Naive B cell (primary cell): Measurements from ENCODE around the gene MATN1. TPM values are rescaled to one million over a fixed set of nuclear protein-coding genes. Genes with fewer than 3 reads are reported as not detected.

ENCODE experiments used
- ATAC-seq, 2 donors: fragments of 150-1000 bp; cut with Tn5 transposase; 2 replicates each; pipeline ENCODE4 v1.10.0; 2021; ENCODE audit warnings: low read depth in 2 of 2, mild to moderate bottlenecking in 2 of 2, moderate library complexity in 2 of 2
- DNase-seq: peaks from one replicate; pipeline ENCODE4 v3.0.0; 2022
- H3K27ac Mint-ChIP-seq, 6 donors: one replicate each; pipeline ENCODE4 v1.8.0; 2020 to 2022; ENCODE audit warnings: mild to moderate bottlenecking in 6 of 6, mixed read lengths in 6 of 6, moderate library complexity in 5 of 6, inconsistent platforms in 2 of 6
- H3K27me3 Mint-ChIP-seq, 3 donors: one replicate each; pipeline ENCODE4 v1.8.0; 2021 to 2022; ENCODE audit warnings: mixed read lengths in 3 of 3, mild to moderate bottlenecking in 1 of 3
- H3K36me3 Mint-ChIP-seq, 2 donors: one replicate each; pipeline ENCODE4 v1.8.0; 2020 to 2022; ENCODE audit warnings: mixed read lengths in 2 of 2, inconsistent platforms in 1 of 2, mild to moderate bottlenecking in 1 of 2
- H3K4me1 Mint-ChIP-seq, 3 donors: one replicate each; pipeline ENCODE4 v1.8.0; 2020 to 2022; ENCODE audit warnings: mixed read lengths in 3 of 3, inconsistent platforms in 1 of 3, mild to moderate bottlenecking in 1 of 3, moderate library complexity in 1 of 3
- H3K4me3 Mint-ChIP-seq, 8 donors: one replicate each; pipeline ENCODE4 v1.8.0; 2020 to 2022; ENCODE audit warnings: mild to moderate bottlenecking in 8 of 8, mixed read lengths in 8 of 8, moderate library complexity in 8 of 8, inconsistent platforms in 2 of 8
- H3K9me3 Mint-ChIP-seq, 7 donors: one replicate each; pipeline ENCODE4 v1.8.0; 2020 to 2022; ENCODE audit warnings: mixed read lengths in 7 of 7, mild to moderate bottlenecking in 5 of 7, inconsistent platforms in 2 of 7, moderate library complexity in 1 of 7
- polyA plus RNA-seq, 6 donors: library from polyadenylated mRNA; unstranded; fragments of 300-500 nt; fragmentation: Illumina TruSeq; gene quantifications; one replicate each; pipeline ENCODE4 v1.2.3, GENCODE V29; 2021; ENCODE audit warnings: low read depth in 6 of 6

Gene MATN1
- polyA plus RNA-seq, 6 donors from 2014 or later: 0.21 to 3.1 (median 0.39) TPM

DNA sequence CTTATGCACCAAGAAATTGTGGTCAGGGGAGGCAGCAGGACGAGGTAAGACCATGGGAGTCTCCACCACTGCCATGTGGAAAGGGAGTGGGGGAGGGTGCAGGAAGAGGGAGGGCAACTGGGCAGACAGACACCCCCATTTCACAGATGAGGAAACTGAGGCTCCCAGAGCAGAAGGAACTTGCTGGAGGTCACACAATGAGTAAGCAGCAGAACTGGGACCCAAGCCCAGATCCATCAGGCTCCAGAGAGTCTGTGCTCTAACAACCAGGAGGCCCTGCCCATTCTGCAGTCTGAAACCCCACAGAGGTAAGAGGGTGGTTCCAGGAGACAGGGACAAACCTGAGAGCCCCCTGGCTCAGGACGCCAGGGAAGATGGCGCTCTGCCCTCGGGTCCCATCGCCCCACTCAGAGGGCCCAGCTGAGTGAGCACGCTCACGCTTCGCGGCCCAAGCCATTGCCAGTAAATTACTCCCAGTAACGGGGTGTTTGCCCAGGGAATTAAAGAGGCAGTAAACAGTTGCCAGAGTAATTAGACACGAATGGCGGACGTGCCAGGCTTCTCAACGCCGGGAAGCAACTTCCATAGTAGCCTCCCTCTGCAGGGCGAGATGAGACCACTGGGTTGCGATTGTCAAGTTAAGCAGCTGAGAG lies 59.2 kb downstream of the MATN1 start:
- H3K36me3 Mint-ChIP-seq: no peaks in the 10 kb centered on the region
- DNase-seq: no peak
- peaks cover 1 to 17% (median 13%) of the 10 kb centered on the region in 3 donors for H3K27me3 Mint-ChIP-seq
- H3K4me3 Mint-ChIP-seq: no peak overlapping the region
- peaks cover 0 to 2% (median 0%) of the 10 kb centered on the region in 7 donors for H3K9me3 Mint-ChIP-seq
- no peak for ATAC-seq
- H3K4me1 Mint-ChIP-seq: no peaks in the 10 kb centered on the region
- H3K27ac Mint-ChIP-seq: no peak overlapping the region

DNA sequence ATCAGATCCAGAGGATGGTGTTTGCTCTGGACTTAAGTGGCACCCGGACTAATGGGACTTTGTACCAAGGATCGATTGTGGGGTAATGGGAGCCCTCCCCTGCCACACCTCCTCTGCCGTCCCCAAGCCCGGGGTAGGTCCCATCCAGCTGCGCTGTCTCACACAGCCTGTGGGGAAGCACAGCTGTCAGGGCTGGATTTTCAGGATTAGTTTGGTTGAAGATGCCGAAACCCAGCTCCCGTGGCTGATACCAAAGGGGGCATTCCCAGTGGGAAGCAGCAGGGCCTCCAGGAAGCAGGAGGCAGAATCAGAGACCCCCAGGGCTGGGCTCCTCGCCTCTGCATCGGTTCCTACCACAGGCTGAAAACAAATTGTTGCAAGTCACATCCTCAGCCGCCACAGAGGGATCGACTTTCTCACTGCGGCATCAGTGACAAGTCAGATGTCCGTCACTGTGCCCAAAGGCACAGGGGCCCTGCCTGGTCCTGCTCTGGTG lies 59.7 kb downstream of the MATN1 start:
- peaks cover 0 to 2% (median 0%) of the 10 kb centered on the region in 7 donors for H3K9me3 Mint-ChIP-seq
- no peak overlapping the region for H3K4me3 Mint-ChIP-seq
- no peak overlapping the region for H3K27ac Mint-ChIP-seq
- ATAC-seq (no peak), DNase-seq (no peak)
- no peaks in the 10 kb centered on the region for H3K4me1 Mint-ChIP-seq
- H3K27me3 Mint-ChIP-seq: peaks cover 6 to 19% (median 15%) of the 10 kb centered on the region in 3 donors
- no peaks in the 10 kb centered on the region for H3K36me3 Mint-ChIP-seq

DNA sequence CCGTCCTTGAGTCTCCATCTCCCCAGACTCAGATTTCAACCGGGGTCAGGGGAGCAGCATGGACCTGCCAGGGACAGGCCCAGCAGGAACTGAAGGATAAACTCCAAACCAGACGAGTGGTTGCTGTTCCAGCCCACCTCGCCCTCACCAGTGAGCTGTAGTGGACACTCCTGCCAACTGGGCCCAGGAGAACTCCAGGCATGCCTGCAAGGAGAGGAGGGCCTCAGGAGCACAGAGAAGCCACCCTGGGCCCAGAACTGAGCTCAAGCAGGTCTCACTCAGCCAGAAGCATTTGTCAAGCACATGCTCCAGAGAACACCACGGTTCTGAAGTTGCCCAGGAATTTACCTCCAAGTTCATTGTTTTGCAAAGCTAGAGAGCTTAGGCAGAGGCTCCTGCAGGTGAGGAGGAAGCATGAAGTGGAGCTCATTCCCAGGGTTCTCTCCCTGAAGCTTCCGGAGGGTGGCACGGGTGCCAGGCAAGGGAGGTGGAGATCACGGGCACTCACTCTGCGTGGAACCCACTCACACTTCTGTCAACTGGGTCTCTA lies 61.0 kb downstream of the MATN1 start:
- Mint-ChIP-seq H3K27ac (no peak overlapping the region), H3K4me1 (no peaks in the 10 kb centered on the region), H3K27me3 (peaks cover 6 to 26% (median 23%) of the 10 kb centered on the region in 3 donors), H3K4me3 (peak overlapping the region in 1 of 8 donors; percentile 29), H3K9me3 (peaks cover 0 to 2% (median 0%) of the 10 kb centered on the region in 7 donors), H3K36me3 (no peaks in the 10 kb centered on the region)
- DNase-seq (no peak), ATAC-seq (no peak)

DNA sequence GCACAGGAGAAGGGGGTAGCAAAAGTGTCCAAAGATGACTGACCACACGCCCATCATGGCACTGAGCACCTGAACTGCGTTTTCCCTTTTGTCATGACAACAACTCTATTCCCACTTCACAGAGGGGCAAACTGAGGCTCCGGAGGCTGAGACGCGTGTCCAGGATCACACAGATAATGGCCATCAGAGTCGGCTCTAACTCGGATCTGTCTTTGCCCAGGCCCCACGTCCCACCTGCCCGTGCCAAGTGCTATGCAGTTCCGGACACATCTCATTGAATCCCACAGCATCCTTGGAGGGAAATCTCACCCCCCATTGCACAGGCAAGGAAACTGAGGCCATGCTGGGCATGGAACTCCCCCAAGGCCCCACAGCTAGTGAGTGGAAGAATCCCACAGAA lies 62.1 kb downstream of the MATN1 start:
- no peak overlapping the region for H3K4me3 Mint-ChIP-seq

More for the DNA sequence above, 62.1 kb downstream of the MATN1 start:
- Mint-ChIP-seq H3K9me3 (peaks cover 0 to 2% (median 0%) of the 10 kb centered on the region in 7 donors), H3K27ac (peak overlapping the region in 1 of 6 donors; percentile 28), H3K27me3 (peaks cover 6 to 26% (median 23%) of the 10 kb centered on the region in 3 donors), H3K36me3 (no peaks in the 10 kb centered on the region), H3K4me1 (no peaks in the 10 kb centered on the region)
- no peak for DNase-seq
- no peak for ATAC-seq

Other genes starting within 250 kb of the MATN1 start
- gene LAPTM5, start 34.2 kb upstream of the MATN1 start, polyA plus RNA-seq: 1,000 to 10,000 TPM; 1,442 to 2,525 (median 1,701) TPM
- gene SDC3, start 185.2 kb upstream of the MATN1 start, polyA plus RNA-seq: under 1 TPM in 1 of 6 donors, not detected in 5; 0.04 TPM